Measurements from ENCODE around the gene SMYD3. TPM values are rescaled to one million over a fixed set of nuclear protein-coding genes. Genes with fewer than 3 reads are reported as not detected.

The SMYD3 gene
- total RNA-seq, 1 donor from 2014 or later, result 22.3 TPM

GRCh38 chr1:246448373-246448772, 58.7 kb downstream of the SMYD3 start:
- TF ChIP-seq CTCF (IDR thresholded peaks at IDR 0.05) (no peak), POLR2A (IDR thresholded peaks at IDR 0.05) (no peak), POLR2AphosphoS5 (IDR thresholded peaks at IDR 0.05; ENCODE audit: insufficient read depth in 1 of 2, low read depth in 1 of 2) (no peak)
- Histone ChIP-seq H3K27me3 (no peaks in the 10 kb centered on the region), H3K9me3 (no peaks in the 10 kb centered on the region), H3K4me1 (peaks cover 4% of the 10 kb centered on the region), H3K27ac (no peak overlapping the region), H3K4me3 (no peak overlapping the region), H3K36me3 (no peaks in the 10 kb centered on the region)
- intact Hi-C loops (cut with DNase I), result no loop called here
- no peak for DNase-seq (ENCODE audit: extremely low spot score in 2 of 2)

GRCh38 chr1:246447501-246447900, 59.6 kb downstream of the SMYD3 start:
- H3K27ac ChIP-seq, result no peak overlapping the region
- intact Hi-C loops (cut with DNase I), result no loop called here
- H3K4me1 ChIP-seq, result peaks cover 4% of the 10 kb centered on the region

GRCh38 chr1:246445503-246445902, 61.6 kb downstream of the SMYD3 start:
- H3K36me3 ChIP-seq, result no peaks in the 10 kb centered on the region
- no peaks in the 10 kb centered on the region for H3K27me3 ChIP-seq
- no peak overlapping the region for H3K4me3 ChIP-seq
- no peak overlapping the region for H3K27ac ChIP-seq
- intact Hi-C loops (cut with DNase I), result no loop called here
- TF ChIP-seq POLR2A (IDR thresholded peaks at IDR 0.05) (no peak), POLR2AphosphoS5 (IDR thresholded peaks at IDR 0.05; ENCODE audit: insufficient read depth in 1 of 2, low read depth in 1 of 2) (no peak), CTCF (IDR thresholded peaks at IDR 0.05) (no peak)
- no peak for DNase-seq (ENCODE audit: extremely low spot score in 2 of 2)
- H3K4me1 ChIP-seq, result peaks cover 4% of the 10 kb centered on the region
- no peaks in the 10 kb centered on the region for H3K9me3 ChIP-seq

More at GRCh38 chr1:246447501-246447900, 59.6 kb downstream of the SMYD3 start:
- Histone ChIP-seq H3K36me3 (no peaks in the 10 kb centered on the region), H3K9me3 (no peaks in the 10 kb centered on the region), H3K27me3 (no peaks in the 10 kb centered on the region), H3K4me3 (no peak overlapping the region)
- no peak for DNase-seq (ENCODE audit: extremely low spot score in 2 of 2)
- TF ChIP-seq POLR2A (IDR thresholded peaks at IDR 0.05) (no peak), POLR2AphosphoS5 (IDR thresholded peaks at IDR 0.05; ENCODE audit: insufficient read depth in 1 of 2, low read depth in 1 of 2) (no peak), CTCF (IDR thresholded peaks at IDR 0.05) (no peak)

GRCh38 chr1:246444617-246445016, 62.5 kb downstream of the SMYD3 start:
- H3K4me3 ChIP-seq, result no peak overlapping the region
- intact Hi-C loops (cut with DNase I), result no loop called here
- H3K9me3 ChIP-seq, result no peaks in the 10 kb centered on the region
- no peak for TF ChIP-seq POLR2AphosphoS5 (IDR thresholded peaks at IDR 0.05; ENCODE audit: insufficient read depth in 1 of 2, low read depth in 1 of 2)
- no peak for TF ChIP-seq POLR2A (IDR thresholded peaks at IDR 0.05)
- TF ChIP-seq CTCF (IDR thresholded peaks at IDR 0.05), result no peak
- no peaks in the 10 kb centered on the region for H3K27me3 ChIP-seq
- H3K4me1 ChIP-seq, result peaks cover 4% of the 10 kb centered on the region
- no peak overlapping the region for H3K27ac ChIP-seq
- H3K36me3 ChIP-seq, result no peaks in the 10 kb centered on the region
- DNase-seq (ENCODE audit: extremely low spot score in 2 of 2), result no peak

GRCh38 chr1:246437961-246438360, 69.1 kb downstream of the SMYD3 start:
- H3K9me3 ChIP-seq, result no peaks in the 10 kb centered on the region
- H3K27me3 ChIP-seq, result no peaks in the 10 kb centered on the region
- no peak overlapping the region for H3K4me3 ChIP-seq
- intact Hi-C loops (cut with DNase I), result no loop called here
- TF ChIP-seq CTCF (IDR thresholded peaks at IDR 0.05), result no peak
- TF ChIP-seq POLR2AphosphoS5 (IDR thresholded peaks at IDR 0.05; ENCODE audit: insufficient read depth in 1 of 2, low read depth in 1 of 2), result no peak
- TF ChIP-seq POLR2A (IDR thresholded peaks at IDR 0.05), result no peak
- H3K4me1 ChIP-seq, result no peaks in the 10 kb centered on the region
- H3K36me3 ChIP-seq, result no peaks in the 10 kb centered on the region
- no peak overlapping the region for H3K27ac ChIP-seq
- no peak for DNase-seq (ENCODE audit: extremely low spot score in 2 of 2)
